GM12892 (cell line): ENCODE measurements around the gene RANBP10.

Experiments
- POLR2A ChIP-seq: IDR thresholded peaks from 2 replicates; pipeline ENCODE4 v1.6.1; 2011; ENCODE audit warnings: low read depth, low read length, control low read depth
- POLR2AphosphoS5 ChIP-seq: IDR thresholded peaks from 2 replicates; pipeline ENCODE4 v1.6.1; 2011; ENCODE audit warnings: low read depth, low read length, control low read depth
- TAF1 ChIP-seq: IDR thresholded peaks from 2 replicates; pipeline ENCODE4 v1.6.1; 2011; ENCODE audit warnings: low read depth, mild to moderate bottlenecking, control low read depth, low read length, borderline replicate concordance

- no peak for TF ChIP-seq POLR2A
- no peak for TF ChIP-seq POLR2AphosphoS5
- TF ChIP-seq TAF1 = no peak
These were observed 107.1 kb downstream of the RANBP10 start for GRCh38 chr16:67699265-67699664.
